GM20000 (cell line): ENCODE data around the gene CD247.

Source experiments
- DNase-seq: peaks from one replicate; pipeline ENCODE4 v3.0.0; 2012; ENCODE audit warnings: low spot score
- CTCF ChIP-seq: IDR thresholded peaks from 2 replicates; pipeline ENCODE4 v1.5.1; 2012; ENCODE audit warnings: mild to moderate bottlenecking, control low read depth; ENCODE audit errors: extremely low read depth, missing control alignments

The CD247 gene

GRCh38 chr1:167413328-167413727, 105.0 kb downstream of the CD247 start:
- DNase-seq: no peak

GRCh38 chr1:167412920-167413319, 105.4 kb downstream of the CD247 start:
- no peak for DNase-seq
- no peak for TF ChIP-seq CTCF

More at GRCh38 chr1:167413328-167413727, 105.0 kb downstream of the CD247 start:
- TF ChIP-seq CTCF: no peak

- no peak for TF ChIP-seq CTCF
- no peak for DNase-seq
Measured at GRCh38 chr1:167412072-167412471, 106.3 kb downstream of the CD247 start.

- no peak for DNase-seq
- TF ChIP-seq CTCF: no peak
Measured at GRCh38 chr1:167409183-167409582, 109.1 kb downstream of the CD247 start.

GRCh38 chr1:167408355-167408754, 110.0 kb downstream of the CD247 start:
- TF ChIP-seq CTCF: no peak
- no peak for DNase-seq

- no peak for DNase-seq
- no peak for TF ChIP-seq CTCF
Measured at GRCh38 chr1:167404908-167405307, 113.4 kb downstream of the CD247 start.

- no peak for TF ChIP-seq CTCF
- no peak for DNase-seq
Measured at GRCh38 chr1:167404161-167404888, 114.0 kb downstream of the CD247 start.
